ENCODE data around the gene MT3. TPM values are rescaled to one million over a fixed set of nuclear protein-coding genes. Genes with fewer than 3 reads are reported as not detected.

Gene MT3
- total and polyA plus RNA-seq, 2 experiments from 2014 or later, result not detected

DNA sequence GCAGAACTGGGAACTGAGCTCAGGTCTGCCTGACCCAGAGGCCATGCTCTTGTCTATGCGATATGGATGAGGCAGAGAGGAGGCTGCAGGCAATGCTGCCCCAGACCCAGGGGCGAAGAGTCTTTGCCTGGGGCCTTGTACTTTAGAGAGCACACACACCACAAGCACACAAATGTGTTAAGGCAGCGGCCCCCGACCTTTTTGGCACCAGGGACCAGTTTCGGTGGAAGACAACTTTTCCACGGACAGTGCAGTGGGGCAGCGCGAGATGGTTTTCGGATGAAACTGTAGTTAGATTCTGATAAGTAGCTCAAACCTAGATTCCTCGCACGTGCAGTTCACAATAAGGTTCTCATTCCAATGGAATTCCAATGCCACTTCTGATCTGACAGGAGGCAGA is 17.8 kb upstream of the MT3 start:
- Mint-ChIP-seq H3K4me3 (no peak overlapping the region), H3K4me1 (no peaks in the 10 kb centered on the region; the same call in 2 of the 3 replicates), H3K27me3 (ENCODE audit: insufficient read depth, low read depth, poor library complexity) (peaks cover 3% of the 10 kb centered on the region), H3K36me3 (ENCODE audit: low read depth) (no peaks in the 10 kb centered on the region; the same call in 2 of the 3 replicates), H3K9me3 (no peaks in the 10 kb centered on the region; the same call in 1 of the 3 replicates), H3K27ac (no peak overlapping the region)
- H3K27me3 ChIP-seq (ENCODE audit: insufficient read depth), result no peaks in the 10 kb centered on the region
- H3K36me3 ChIP-seq (ENCODE audit: insufficient read depth), result no peaks in the 10 kb centered on the region
- DNase-seq (ENCODE audit: low spot score) (no peak), ATAC-seq (no peak)
- H3K4me2 ChIP-seq, result no peak overlapping the region
- H3K4me1 ChIP-seq (ENCODE audit: insufficient read depth), result no peaks in the 10 kb centered on the region
- no peak for TF ChIP-seq EZH2 (IDR thresholded peaks at IDR 0.05; ENCODE audit: low read depth, unreplicated experiment)
- TF ChIP-seq ZNF331 (CRISPR knock-in tag; IDR thresholded peaks at IDR 0.05; ENCODE audit: low read depth), result no peak
- no peak for TF ChIP-seq POLR2AphosphoS5 (IDR thresholded peaks at IDR 0.05; ENCODE audit: low read depth)
- no peak for TF ChIP-seq STAT1 (IDR thresholded peaks at IDR 0.05; ENCODE audit: unreplicated experiment)
- no peak for TF ChIP-seq ZNF114 (CRISPR knock-in tag; IDR thresholded peaks at IDR 0.05)
- no peak for TF ChIP-seq CREB1 (CRISPR knock-in tag; IDR thresholded peaks at IDR 0.05; ENCODE audit: low read depth)
- TF ChIP-seq, protein P1, sequence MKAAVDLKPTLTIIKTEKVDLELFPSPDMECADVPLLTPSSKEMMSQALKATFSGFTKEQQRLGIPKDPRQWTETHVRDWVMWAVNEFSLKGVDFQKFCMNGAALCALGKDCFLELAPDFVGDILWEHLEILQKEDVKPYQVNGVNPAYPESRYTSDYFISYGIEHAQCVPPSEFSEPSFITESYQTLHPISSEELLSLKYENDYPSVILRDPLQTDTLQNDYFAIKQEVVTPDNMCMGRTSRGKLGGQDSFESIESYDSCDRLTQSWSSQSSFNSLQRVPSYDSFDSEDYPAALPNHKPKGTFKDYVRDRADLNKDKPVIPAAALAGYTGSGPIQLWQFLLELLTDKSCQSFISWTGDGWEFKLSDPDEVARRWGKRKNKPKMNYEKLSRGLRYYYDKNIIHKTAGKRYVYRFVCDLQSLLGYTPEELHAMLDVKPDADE (IDR thresholded peaks at IDR 0.05), result no peak
- TF ChIP-seq EZH2phosphoT487 (IDR thresholded peaks at IDR 0.05; ENCODE audit: unreplicated experiment), result no peak
- TF ChIP-seq, protein P2, sequence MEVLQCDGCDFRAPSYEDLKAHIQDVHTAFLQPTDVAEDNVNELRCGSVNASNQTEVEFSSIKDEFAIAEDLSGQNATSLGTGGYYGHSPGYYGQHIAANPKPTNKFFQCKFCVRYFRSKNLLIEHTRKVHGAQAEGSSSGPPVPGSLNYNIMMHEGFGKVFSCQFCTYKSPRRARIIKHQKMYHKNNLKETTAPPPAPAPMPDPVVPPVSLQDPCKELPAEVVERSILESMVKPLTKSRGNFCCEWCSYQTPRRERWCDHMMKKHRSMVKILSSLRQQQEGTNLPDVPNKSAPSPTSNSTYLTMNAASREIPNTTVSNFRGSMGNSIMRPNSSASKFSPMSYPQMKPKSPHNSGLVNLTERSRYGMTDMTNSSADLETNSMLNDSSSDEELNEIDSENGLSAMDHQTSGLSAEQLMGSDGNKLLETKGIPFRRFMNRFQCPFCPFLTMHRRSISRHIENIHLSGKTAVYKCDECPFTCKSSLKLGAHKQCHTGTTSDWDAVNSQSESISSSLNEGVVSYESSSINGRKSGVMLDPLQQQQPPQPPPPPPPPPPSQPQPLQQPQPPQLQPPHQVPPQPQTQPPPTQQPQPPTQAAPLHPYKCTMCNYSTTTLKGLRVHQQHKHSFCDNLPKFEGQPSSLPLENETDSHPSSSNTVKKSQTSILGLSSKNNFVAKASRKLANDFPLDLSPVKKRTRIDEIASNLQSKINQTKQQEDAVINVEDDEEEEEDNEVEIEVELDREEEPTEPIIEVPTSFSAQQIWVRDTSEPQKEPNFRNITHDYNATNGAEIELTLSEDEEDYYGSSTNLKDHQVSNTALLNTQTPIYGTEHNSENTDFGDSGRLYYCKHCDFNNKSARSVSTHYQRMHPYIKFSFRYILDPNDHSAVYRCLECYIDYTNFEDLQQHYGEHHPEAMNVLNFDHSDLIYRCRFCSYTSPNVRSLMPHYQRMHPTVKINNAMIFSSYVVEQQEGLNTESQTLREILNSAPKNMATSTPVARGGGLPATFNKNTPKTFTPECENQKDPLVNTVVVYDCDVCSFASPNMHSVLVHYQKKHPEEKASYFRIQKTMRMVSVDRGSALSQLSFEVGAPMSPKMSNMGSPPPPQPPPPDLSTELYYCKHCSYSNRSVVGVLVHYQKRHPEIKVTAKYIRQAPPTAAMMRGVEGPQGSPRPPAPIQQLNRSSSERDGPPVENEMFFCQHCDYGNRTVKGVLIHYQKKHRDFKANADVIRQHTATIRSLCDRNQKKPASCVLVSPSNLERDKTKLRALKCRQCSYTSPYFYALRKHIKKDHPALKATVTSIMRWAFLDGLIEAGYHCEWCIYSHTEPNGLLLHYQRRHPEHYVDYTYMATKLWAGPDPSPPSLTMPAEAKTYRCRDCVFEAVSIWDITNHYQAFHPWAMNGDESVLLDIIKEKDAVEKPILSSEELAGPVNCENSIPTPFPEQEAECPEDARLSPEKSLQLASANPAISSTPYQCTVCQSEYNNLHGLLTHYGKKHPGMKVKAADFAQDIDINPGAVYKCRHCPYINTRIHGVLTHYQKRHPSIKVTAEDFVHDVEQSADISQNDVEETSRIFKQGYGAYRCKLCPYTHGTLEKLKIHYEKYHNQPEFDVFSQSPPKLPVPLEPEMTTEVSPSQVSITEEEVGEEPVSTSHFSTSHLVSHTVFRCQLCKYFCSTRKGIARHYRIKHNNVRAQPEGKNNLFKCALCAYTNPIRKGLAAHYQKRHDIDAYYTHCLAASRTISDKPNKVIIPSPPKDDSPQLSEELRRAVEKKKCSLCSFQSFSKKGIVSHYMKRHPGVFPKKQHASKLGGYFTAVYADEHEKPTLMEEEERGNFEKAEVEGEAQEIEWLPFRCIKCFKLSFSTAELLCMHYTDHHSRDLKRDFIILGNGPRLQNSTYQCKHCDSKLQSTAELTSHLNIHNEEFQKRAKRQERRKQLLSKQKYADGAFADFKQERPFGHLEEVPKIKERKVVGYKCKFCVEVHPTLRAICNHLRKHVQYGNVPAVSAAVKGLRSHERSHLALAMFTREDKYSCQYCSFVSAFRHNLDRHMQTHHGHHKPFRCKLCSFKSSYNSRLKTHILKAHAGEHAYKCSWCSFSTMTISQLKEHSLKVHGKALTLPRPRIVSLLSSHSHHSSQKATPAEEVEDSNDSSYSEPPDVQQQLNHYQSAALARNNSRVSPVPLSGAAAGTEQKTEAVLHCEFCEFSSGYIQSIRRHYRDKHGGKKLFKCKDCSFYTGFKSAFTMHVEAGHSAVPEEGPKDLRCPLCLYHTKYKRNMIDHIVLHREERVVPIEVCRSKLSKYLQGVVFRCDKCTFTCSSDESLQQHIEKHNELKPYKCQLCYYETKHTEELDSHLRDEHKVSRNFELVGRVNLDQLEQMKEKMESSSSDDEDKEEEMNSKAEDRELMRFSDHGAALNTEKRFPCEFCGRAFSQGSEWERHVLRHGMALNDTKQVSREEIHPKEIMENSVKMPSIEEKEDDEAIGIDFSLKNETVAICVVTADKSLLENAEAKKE (CRISPR knock-in tag; IDR thresholded peaks at IDR 0.05), result no peak
- TF ChIP-seq, protein P3, sequence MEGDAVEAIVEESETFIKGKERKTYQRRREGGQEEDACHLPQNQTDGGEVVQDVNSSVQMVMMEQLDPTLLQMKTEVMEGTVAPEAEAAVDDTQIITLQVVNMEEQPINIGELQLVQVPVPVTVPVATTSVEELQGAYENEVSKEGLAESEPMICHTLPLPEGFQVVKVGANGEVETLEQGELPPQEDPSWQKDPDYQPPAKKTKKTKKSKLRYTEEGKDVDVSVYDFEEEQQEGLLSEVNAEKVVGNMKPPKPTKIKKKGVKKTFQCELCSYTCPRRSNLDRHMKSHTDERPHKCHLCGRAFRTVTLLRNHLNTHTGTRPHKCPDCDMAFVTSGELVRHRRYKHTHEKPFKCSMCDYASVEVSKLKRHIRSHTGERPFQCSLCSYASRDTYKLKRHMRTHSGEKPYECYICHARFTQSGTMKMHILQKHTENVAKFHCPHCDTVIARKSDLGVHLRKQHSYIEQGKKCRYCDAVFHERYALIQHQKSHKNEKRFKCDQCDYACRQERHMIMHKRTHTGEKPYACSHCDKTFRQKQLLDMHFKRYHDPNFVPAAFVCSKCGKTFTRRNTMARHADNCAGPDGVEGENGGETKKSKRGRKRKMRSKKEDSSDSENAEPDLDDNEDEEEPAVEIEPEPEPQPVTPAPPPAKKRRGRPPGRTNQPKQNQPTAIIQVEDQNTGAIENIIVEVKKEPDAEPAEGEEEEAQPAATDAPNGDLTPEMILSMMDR (conservative IDR thresholded peaks at IDR 0.05; ENCODE audit: low read depth in 2 of 2), result no peak
- H3K79me2 ChIP-seq (replicated peaks; ENCODE audit: insufficient read depth), result no peaks in the 10 kb centered on the region
- no peaks in the 10 kb centered on the region for H3K9me2 ChIP-seq (ENCODE audit: insufficient read depth)
- H4K20me1 ChIP-seq (replicated peaks; ENCODE audit: insufficient read depth), result no peaks in the 10 kb centered on the region
- H3K27ac ChIP-seq (ENCODE audit: low read depth), result no peak overlapping the region
- no peak overlapping the region for H3K4me3 ChIP-seq
- no peaks in the 10 kb centered on the region for H3F3A ChIP-seq (replicated peaks; ENCODE audit: low read depth)
- H2AFZ ChIP-seq, result no peak overlapping the region

All from GM23338 (cell line).